H1 (cell line): ENCODE measurements around the gene GNS. TPM values are rescaled to one million over a fixed set of nuclear protein-coding genes. Genes with fewer than 3 reads are reported as not detected.

ENCODE experiments used
- CTCF ChIA-PET: fragments of 300-600 bp; sonication (Branson Sonifier 250); formaldehyde crosslinking; loops from one replicate; lab custom pipeline; 2021; ENCODE audit not compliant: partially characterized antibody; lab: Charles Lee
- POLR2A ChIA-PET: fragments of 300-600 bp; sonication (Branson Sonifier 250); formaldehyde crosslinking; loops from one replicate; lab custom pipeline; 2021; ENCODE audit warnings: inconsistent platforms; ENCODE audit not compliant: partially characterized antibody; lab: Charles Lee
- DNase-seq, 2 experiments: peaks; one replicate each; pipeline versions ENCODE4 v3.0.0 to v3.0.0-alpha.2; 2010 to 2022; ENCODE audit warnings: low spot score in 2 of 2, low read depth in 1 of 2, mixed read lengths in 1 of 2
- FAIRE-seq: peaks from 2 replicates; lab custom pipeline; 2011; peaks lifted over from hg19 to GRCh38; lab: Jason Lieb, UNC
- H2AFZ ChIP-seq: 2 replicates; pipeline ENCODE4 v1.8.1; 2012; ENCODE audit warnings: low read length, inconsistent platforms
- H2AK5ac ChIP-seq: 2 replicates; pipeline ENCODE4 v1.6.1; 2013; ENCODE audit warnings: low read depth, low read length
- H2BK120ac ChIP-seq: replicated peaks from 2 replicates; pipeline ENCODE3; 2013; ENCODE audit warnings: low read depth, low read length, inconsistent platforms
- H2BK12ac ChIP-seq: 2 replicates; pipeline ENCODE4 v1.6.1; 2013; ENCODE audit warnings: low read depth, low read length
- H2BK15ac ChIP-seq: 2 replicates; pipeline ENCODE4 v1.6.1; 2013; ENCODE audit warnings: low read length
- H2BK20ac ChIP-seq: 2 replicates; pipeline ENCODE4 v1.6.1; 2013; ENCODE audit warnings: low read length
- H2BK5ac ChIP-seq: 2 replicates; pipeline ENCODE4 v1.6.1; 2013; ENCODE audit warnings: low read depth, low read length
- H3K14ac ChIP-seq: 2 replicates; pipeline ENCODE4 v1.6.1; 2013; ENCODE audit warnings: inconsistent platforms; ENCODE audit not compliant: insufficient read length
- H3K18ac ChIP-seq: 2 replicates; pipeline ENCODE4 v1.6.1; 2013; ENCODE audit warnings: low read length; ENCODE audit errors: extremely low read depth
- H3K23ac ChIP-seq: 2 replicates; pipeline ENCODE4 v1.6.1; 2013; ENCODE audit warnings: inconsistent platforms; ENCODE audit not compliant: insufficient read length
- H3K23me2 ChIP-seq: 2 replicates; pipeline ENCODE4 v1.6.1; 2013; ENCODE audit warnings: low read depth, low read length
- H3K27ac ChIP-seq: 2 replicates; pipeline ENCODE4 v1.6.1; 2011; ENCODE audit warnings: low read depth, low read length, inconsistent platforms
- H3K27me3 ChIP-seq, 4 experiments: replicated peaks in 1 of 4; 1 replicate in 1 of 4; 2 replicates in 3 of 4; pipeline versions ENCODE4 v1.6.1 to v1.8.1; 2011 to 2013; ENCODE audit warnings: low read length in 3 of 4, mild to moderate bottlenecking in 3 of 4, inconsistent platforms in 2 of 4, mixed read lengths in 2 of 4, moderate library complexity in 1 of 4; ENCODE audit not compliant: control insufficient read depth in 3 of 4, insufficient read depth in 3 of 4; ENCODE audit errors: extremely low read depth in 1 of 4
- H3K36me3 ChIP-seq, 4 experiments: 2 replicates each; pipeline versions ENCODE4 v1.6.1 to v1.8.1; 2011 to 2013; ENCODE audit warnings: mild to moderate bottlenecking in 4 of 4, low read length in 3 of 4, moderate library complexity in 2 of 4, control low read depth in 1 of 4, inconsistent platforms in 1 of 4; ENCODE audit not compliant: insufficient read depth in 4 of 4, control insufficient read depth in 2 of 4
- H3K4ac ChIP-seq: replicated peaks from 2 replicates; pipeline ENCODE3; 2013; ENCODE audit warnings: low read length, low read depth, mixed read lengths, inconsistent platforms; ENCODE audit not compliant: insufficient read length
- H3K4me1 ChIP-seq, 4 experiments: replicated peaks in 1 of 4; 1 replicate in 1 of 4; 2 replicates in 3 of 4; pipeline versions ENCODE4 v1.6.1 to v1.8.1; 2011 to 2013; ENCODE audit warnings: low read length in 3 of 4, inconsistent platforms in 2 of 4, mixed read lengths in 1 of 4; ENCODE audit not compliant: insufficient read depth in 4 of 4, control insufficient read depth in 3 of 4
- H3K4me2 ChIP-seq, 2 experiments: 2 replicates each; pipeline versions ENCODE4 v1.6.1 to v1.8.1; 2011 to 2013; ENCODE audit warnings: low read depth in 2 of 2, low read length in 2 of 2, control low read depth in 1 of 2, inconsistent platforms in 1 of 2, mild to moderate bottlenecking in 1 of 2; ENCODE audit not compliant: insufficient read depth in 1 of 2
- H3K4me3 ChIP-seq, 4 experiments: fragments of 200-600, 300-600 bp in 1 of 4; sonication (generic), shearing (Covaris generic), sonication (Bioruptor Twin) in 1 of 4; 2 replicates each; pipeline versions ENCODE4 v1.5.1 to v1.8.1; 2011 to 2016; ENCODE audit warnings: low read length in 4 of 4, low read depth in 3 of 4, control low read depth in 2 of 4, inconsistent platforms in 2 of 4, mild to moderate bottlenecking in 2 of 4, mixed read lengths in 1 of 4, moderate library complexity in 1 of 4; ENCODE audit not compliant: insufficient read depth in 2 of 4; ENCODE audit errors: extremely low read depth in 1 of 4
- H3K56ac ChIP-seq: replicated peaks from 2 replicates; pipeline ENCODE3; 2013; ENCODE audit warnings: low read depth, mild to moderate bottlenecking, mixed read lengths, low read length, inconsistent platforms; ENCODE audit not compliant: insufficient read length
- H3K79me1 ChIP-seq: 2 replicates; pipeline ENCODE4 v1.6.1; 2013; ENCODE audit warnings: low read depth, low read length, control low read depth
- H3K79me2 ChIP-seq, 2 experiments: 2 replicates each; pipeline versions ENCODE4 v1.6.1 to v1.8.1; 2012 to 2013; ENCODE audit warnings: low read length in 2 of 2, mild to moderate bottlenecking in 2 of 2, inconsistent platforms in 1 of 2; ENCODE audit not compliant: insufficient read depth in 2 of 2, control insufficient read depth in 1 of 2
- H3K9ac ChIP-seq, 4 experiments: replicated peaks in 1 of 4; 1 replicate in 1 of 4; 2 replicates in 3 of 4; pipeline versions ENCODE4 v1.6.1 to v1.8.1; 2011 to 2013; ENCODE audit warnings: low read depth in 3 of 4, low read length in 3 of 4, control low read depth in 2 of 4, mild to moderate bottlenecking in 2 of 4, moderate library complexity in 2 of 4, inconsistent platforms in 1 of 4; ENCODE audit errors: extremely low read depth in 1 of 4
- H3K9me3 ChIP-seq, 2 experiments: 2 replicates each; pipeline versions ENCODE4 v1.6.1 to v1.8.1; 2012 to 2013; ENCODE audit warnings: mild to moderate bottlenecking in 2 of 2, moderate library complexity in 2 of 2, control low read depth in 1 of 2, inconsistent platforms in 1 of 2, low read depth in 1 of 2, low read length in 1 of 2, mixed read lengths in 1 of 2; ENCODE audit not compliant: insufficient read depth in 2 of 2
- H4K20me1 ChIP-seq, 2 experiments: replicated peaks in 1 of 2; 2 replicates each; pipeline versions ENCODE3 to v1.8.1; 2011 to 2013; ENCODE audit warnings: inconsistent platforms in 2 of 2, low read length in 2 of 2, mild to moderate bottlenecking in 1 of 2; ENCODE audit not compliant: insufficient read depth in 2 of 2, control insufficient read depth in 1 of 2
- H4K5ac ChIP-seq: 2 replicates; pipeline ENCODE4 v1.6.1; 2013; ENCODE audit warnings: low read length, low read depth, mixed read lengths, inconsistent platforms; ENCODE audit not compliant: insufficient read length
- H4K8ac ChIP-seq: 2 replicates; pipeline ENCODE4 v1.8.0; 2013; ENCODE audit warnings: mild to moderate bottlenecking, moderate library complexity, low read length, inconsistent platforms; ENCODE audit not compliant: insufficient read depth; ENCODE audit errors: extremely low read depth
- H4K91ac ChIP-seq: replicated peaks from 2 replicates; pipeline ENCODE3; 2013; ENCODE audit warnings: low read length, mixed read lengths, inconsistent platforms; ENCODE audit not compliant: insufficient read length
- JUND ChIP-seq: IDR thresholded peaks from 2 replicates; pipeline ENCODE4 v1.6.1; 2011; ENCODE audit warnings: mild to moderate bottlenecking, improper control_type of control experiment, low read length
- POLR2AphosphoS5 ChIP-seq: IDR thresholded peaks from 2 replicates; pipeline ENCODE4 v1.6.1; 2011; ENCODE audit warnings: low read depth, low read length
- SP4 ChIP-seq: IDR thresholded peaks from 2 replicates; pipeline ENCODE4 v1.6.1; 2012; ENCODE audit warnings: low read length, inconsistent platforms
- SUZ12 ChIP-seq: fragments of 200-600 bp; sonication (generic); IDR thresholded peaks from 2 replicates; pipeline ENCODE4 v1.6.1; 2012; ENCODE audit warnings: mild to moderate bottlenecking, inconsistent platforms, low read length, moderate library complexity, mixed read lengths
- TCF12 ChIP-seq: IDR thresholded peaks from 2 replicates; pipeline ENCODE4 v1.6.1; 2011; ENCODE audit warnings: low read depth, mild to moderate bottlenecking, low read length
- WGBS, 2 experiments: shearing (Covaris generic) in 1 of 2; methylation state at CpG; one replicate each; pipeline versions ENCODE4 v1.1.6 to v1.1.7; 2013 to 2015; ENCODE audit warnings: low lambda C conversion rate in 2 of 2, mixed read lengths in 2 of 2, inconsistent platforms in 1 of 2, low coverage in 1 of 2, missing lambda C conversion rate in 1 of 2; ENCODE audit not compliant: insufficient replicate concordance in 2 of 2, insufficient coverage in 1 of 2, insufficient read length in 1 of 2; ENCODE audit errors: extremely low coverage in 1 of 2, missing lambda C conversion rate in 1 of 2; 5-methylcytosine and 5-hydroxymethylcytosine counted together
- polyA plus RNA-seq, 7 experiments: library from polyadenylated mRNA; depleted of rRNA in 3 of 7; stranded (reverse) in 5 of 7; unstranded in 2 of 7; fragments of >200 nt in 5 of 7; fragments of 200-250 nt in 2 of 7; gene quantifications; 1 replicate in 5 of 7; 2 replicates in 1 of 7; 4 replicates in 1 of 7; pipeline versions ENCODE4 v1.2.1 to v1.2.3, GENCODE V29; 2011 to 2013; ENCODE audit warnings: missing spikeins in 2 of 7, mixed read lengths in 2 of 7
- total RNA-seq: library from RNA; stranded (reverse); fragmentation: NEBNext Ultra II Directional; extraction: Animal tissue kit (Norgen Biotek cat#: 25700); gene quantifications from 2 replicates; pipeline ENCODE4 v1.2.1, GENCODE V29; 2021

Gene GNS
- total and polyA plus RNA-seq, 2 of the 8 experiments (the other 6 are each of a cell fraction or from before 2014, with no cell fraction given): 16.0 to 28.5 TPM

GRCh38 chr12:64714551-64714968 is 44.6 kb downstream of the GNS start:
- Histone ChIP-seq H3K27me3 (no peaks in the 10 kb centered on the region), H2BK12ac (no peak overlapping the region), H4K20me1 (peaks cover 0 to 2% of the 10 kb centered on the region in 2 experiments), H2BK5ac (no peak overlapping the region), H3K4me2 (no peak overlapping the region), H3K9ac (no peak overlapping the region), H3K4me1 (no peaks in the 10 kb centered on the region), H3K56ac (no peak overlapping the region), H3K23ac (no peak overlapping the region), H3K79me2 (no peaks in the 10 kb centered on the region), H3K4me3 (no peak overlapping the region), H3K23me2 (no peaks in the 10 kb centered on the region), H3K79me1 (no peaks in the 10 kb centered on the region), H3K27ac (no peak overlapping the region), H4K5ac (no peak overlapping the region), H3K14ac (no peak overlapping the region), H2AFZ (no peak overlapping the region), H2BK15ac (no peak overlapping the region), H4K91ac (no peak overlapping the region), H2AK5ac (no peak overlapping the region), H3K36me3 (peaks cover 0 to 17% (median 11%) of the 10 kb centered on the region in 4 experiments; a peak in 5 of 8 replicates), H3K4ac (no peak overlapping the region), H2BK120ac (no peak overlapping the region), H4K8ac (no peak overlapping the region), H3K18ac (no peak overlapping the region), H2BK20ac (no peak overlapping the region), H3K9me3 (no peaks in the 10 kb centered on the region)
- WGBS, 2 experiments: 89% methylated on average over 5 of the region's 5 CpGs; no CpG with 5 or more reads in 1 of the 2 experiments
- FAIRE-seq (no peak), DNase-seq (no peak)
- CTCF ChIA-PET: interaction anchor here (0.6 to 1.2 kb wide), 4 partner anchors 17 to 452 kb away, joined by 3 to 4 read pairs (median 3); no protein-coding TSS in a partner anchor
- POLR2A ChIA-PET: no interaction called here
- TF ChIP-seq SUZ12 (no peak), POLR2AphosphoS5 (no peak), JUND (no peak), SP4 (no peak), TCF12 (no peak)
- TF ChIP-seq, all 59 proteins: peak for 0
